Tibial nerve (tissue), 4 donors: Measurements from ENCODE around the gene WDR64.

Source experiments
- CTCF ChIP-seq, 5 experiments: fragments of 200-600 bp in 3 of 5; fragments of 450-650 bp in 2 of 5; sonication (generic) in 3 of 5; IDR thresholded peaks; one replicate each; pipeline ENCODE4 v1.5.1; 2016 to 2019; ENCODE audit warnings: antibody characterized with exemption in 5 of 5, mild to moderate bottlenecking in 3 of 5, moderate library complexity in 2 of 5
- EP300 ChIP-seq, 2 donors: sonication (generic); formaldehyde crosslinking; IDR thresholded peaks; one replicate each; pipeline ENCODE4 v1.6.1; 2017; ENCODE audit warnings: antibody characterized with exemption in 2 of 2, mild to moderate bottlenecking in 1 of 2

DNA sequence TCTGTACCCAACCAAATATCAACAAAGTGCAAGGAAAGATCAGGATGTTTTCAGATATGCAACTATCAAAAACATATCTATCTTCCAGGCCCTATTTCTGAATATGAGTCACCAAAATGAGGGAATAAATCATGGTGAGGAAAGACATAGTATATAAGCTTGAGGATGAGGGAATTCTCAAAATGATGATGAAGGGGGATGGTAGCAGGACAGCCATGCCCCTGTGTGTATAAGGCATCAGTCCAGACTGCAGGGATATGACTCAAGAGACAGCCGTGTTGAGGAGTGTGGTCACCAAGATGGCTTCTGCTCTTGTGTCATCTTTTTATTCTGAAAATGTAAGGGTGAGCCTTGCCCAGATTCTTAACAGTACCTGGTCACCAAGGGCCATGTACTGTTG lies 4.4 kb upstream of the WDR64 start:
- TF ChIP-seq CTCF (IDR thresholded peaks at IDR 0.05): no peak
- TF ChIP-seq EP300 (IDR thresholded peaks at IDR 0.05): no peak
